ENCODE results near the gene FDX1. TPM values are rescaled to one million over a fixed set of nuclear protein-coding genes. Genes with fewer than 3 reads are reported as not detected.

FDX1 gene
- total RNA-seq, 8 experiments from 2014 or later = 5.2 to 16.0 (median 8.7) TPM

- ATAC-seq (replicated peaks in 6 of 8) = peak in 1 of 8 experiments; percentile 50
These were observed 48.7 kb downstream of the FDX1 start for GRCh38 chr11:110478410-110478809.

GRCh38 chr11:110479108-110480101, 49.7 kb downstream of the FDX1 start:
- H3K4me1 ChIP-seq (replicated peaks in 1 of 2) = no peaks in the 10 kb centered on the region
- in situ Hi-C loops (cut with MboI; ENCODE audit: low pct_unique_long_range_greater_than_20kb in 2 of 9, low sequenced_read_pairs in 9 of 9, unreplicated experiment in 9 of 9) = no loop called here
- H3K4me3 ChIP-seq = no peak overlapping the region
- H3K27ac ChIP-seq = no peak overlapping the region
- ATAC-seq (replicated peaks in 6 of 8) = peak in 1 of 8 experiments; percentile 24
- WGBS, 10 experiments = 50 to 100% (median 82%) methylated on average over 1 to 5 of the region's 5 CpGs; no CpG with 5 or more reads in 1 of the 10 experiments

More at GRCh38 chr11:110478410-110478809, 48.7 kb downstream of the FDX1 start:
- Histone ChIP-seq H3K4me1 (replicated peaks in 1 of 2) (no peaks in the 10 kb centered on the region), H3K4me3 (no peak overlapping the region), H3K27ac (no peak overlapping the region)
- in situ Hi-C loops (cut with MboI; ENCODE audit: low pct_unique_long_range_greater_than_20kb in 2 of 9, low sequenced_read_pairs in 9 of 9, unreplicated experiment in 9 of 9) = no loop called here
- 59 to 87% (median 77%) methylated on average over 1 to 8 of the region's 12 CpGs; no CpG with 5 or more reads in 6 of the 10 experiments for WGBS, 10 experiments

- Histone ChIP-seq H3K4me1 (replicated peaks in 1 of 2) (no peaks in the 10 kb centered on the region), H3K4me3 (no peak overlapping the region), H3K27ac (no peak overlapping the region)
- ATAC-seq (replicated peaks in 6 of 8) = no peak
- WGBS, 10 experiments = 53 to 94% (median 76%) methylated on average over 1 to 5 of the region's 5 CpGs
- in situ Hi-C loops (cut with MboI; ENCODE audit: low pct_unique_long_range_greater_than_20kb in 2 of 9, low sequenced_read_pairs in 9 of 9, unreplicated experiment in 9 of 9) = no loop called here
These were observed 51.8 kb downstream of the FDX1 start for GRCh38 chr11:110481523-110481922.

- H3K4me3 ChIP-seq = no peak overlapping the region
- H3K27ac ChIP-seq = no peak overlapping the region
- no peaks in the 10 kb centered on the region for H3K4me1 ChIP-seq (replicated peaks in 1 of 2)
- WGBS, 10 experiments = 39 to 75% (median 68%) methylated on average over 2 to 4 of the region's 4 CpGs; no CpG with 5 or more reads in 2 of the 10 experiments
- ATAC-seq (replicated peaks in 6 of 8) = no peak
- in situ Hi-C loops (cut with MboI; ENCODE audit: low pct_unique_long_range_greater_than_20kb in 2 of 9, low sequenced_read_pairs in 9 of 9, unreplicated experiment in 9 of 9) = no loop called here
These were observed 56.4 kb downstream of the FDX1 start for GRCh38 chr11:110486156-110486555.

- no peak for ATAC-seq (replicated peaks in 6 of 8)
- in situ Hi-C loops (cut with MboI; ENCODE audit: low pct_unique_long_range_greater_than_20kb in 2 of 9, low sequenced_read_pairs in 9 of 9, unreplicated experiment in 9 of 9) = no loop called here
- 54 to 100% (median 74%) methylated on average over 1 to 2 of the region's 2 CpGs; no CpG with 5 or more reads in 1 of the 10 experiments for WGBS, 10 experiments
- no peaks in the 10 kb centered on the region for H3K4me1 ChIP-seq (replicated peaks in 1 of 2)
- H3K27ac ChIP-seq = no peak overlapping the region
- H3K4me3 ChIP-seq = no peak overlapping the region
These were observed 58.7 kb downstream of the FDX1 start for GRCh38 chr11:110488446-110488845.

GRCh38 chr11:110490886-110491285, 61.1 kb downstream of the FDX1 start:
- 0 to 100% (median 50%) methylated on average over 1 of the region's 1 CpG; no CpG with 5 or more reads in 7 of the 10 experiments for WGBS, 10 experiments

GRCh38 chr11:110491577-110492320, 62.0 kb downstream of the FDX1 start:
- in situ Hi-C loops (cut with MboI; ENCODE audit: low pct_unique_long_range_greater_than_20kb in 2 of 9, low sequenced_read_pairs in 9 of 9, unreplicated experiment in 9 of 9) = no loop called here
- H3K4me1 ChIP-seq (replicated peaks in 1 of 2) = no peaks in the 10 kb centered on the region
- no peak overlapping the region for H3K4me3 ChIP-seq
- ATAC-seq (replicated peaks in 6 of 8) = peak in 1 of 8 experiments; percentile 12
- 20 to 83% (median 71%) methylated on average over 2 to 5 of the region's 7 CpGs; no CpG with 5 or more reads in 2 of the 10 experiments for WGBS, 10 experiments
- no peak overlapping the region for H3K27ac ChIP-seq

More at GRCh38 chr11:110490886-110491285, 61.1 kb downstream of the FDX1 start:
- no peak overlapping the region for H3K4me3 ChIP-seq
- H3K27ac ChIP-seq = no peak overlapping the region
- ATAC-seq (replicated peaks in 6 of 8) = peak in 2 of 8 experiments; percentile 82 to 93
- in situ Hi-C loops (cut with MboI; ENCODE audit: low pct_unique_long_range_greater_than_20kb in 2 of 9, low sequenced_read_pairs in 9 of 9, unreplicated experiment in 9 of 9) = no loop called here
- H3K4me1 ChIP-seq (replicated peaks in 1 of 2) = no peaks in the 10 kb centered on the region

GRCh38 chr11:110492321-110492685, 62.6 kb downstream of the FDX1 start:
- Histone ChIP-seq H3K4me3 (no peak overlapping the region), H3K27ac (no peak overlapping the region), H3K4me1 (replicated peaks in 1 of 2) (no peaks in the 10 kb centered on the region)
- 0 to 100% (median 77%) methylated on average over 1 of the region's 1 CpG; no CpG with 5 or more reads in 4 of the 10 experiments for WGBS, 10 experiments
- ATAC-seq (replicated peaks in 6 of 8) = peak in 3 of 8 experiments; percentile 18 to 34 (median 34)
- in situ Hi-C loops (cut with MboI; ENCODE audit: low pct_unique_long_range_greater_than_20kb in 2 of 9, low sequenced_read_pairs in 9 of 9, unreplicated experiment in 9 of 9) = no loop called here

GRCh38 chr11:110493346-110493745, 63.6 kb downstream of the FDX1 start:
- in situ Hi-C loops (cut with MboI; ENCODE audit: low pct_unique_long_range_greater_than_20kb in 2 of 9, low sequenced_read_pairs in 9 of 9, unreplicated experiment in 9 of 9) = no loop called here
- ATAC-seq (replicated peaks in 6 of 8) = no peak
- Histone ChIP-seq H3K4me3 (no peak overlapping the region), H3K27ac (no peak overlapping the region), H3K4me1 (replicated peaks in 1 of 2) (no peaks in the 10 kb centered on the region)
- WGBS, 10 experiments = 67 to 100% (median 94%) methylated on average over 1 to 2 of the region's 2 CpGs; no CpG with 5 or more reads in 3 of the 10 experiments

- no peak for ATAC-seq (replicated peaks in 6 of 8)
- Histone ChIP-seq H3K27ac (no peak overlapping the region), H3K4me1 (replicated peaks in 1 of 2) (no peaks in the 10 kb centered on the region), H3K4me3 (no peak overlapping the region)
- in situ Hi-C loops (cut with MboI; ENCODE audit: low pct_unique_long_range_greater_than_20kb in 2 of 9, low sequenced_read_pairs in 9 of 9, unreplicated experiment in 9 of 9) = no loop called here
- WGBS, 10 experiments = 0 to 75% (median 0%) methylated on average over 1 to 2 of the region's 2 CpGs; no CpG with 5 or more reads in 1 of the 10 experiments
These were observed 67.7 kb downstream of the FDX1 start for GRCh38 chr11:110497231-110497978.

GRCh38 chr11:110501428-110501827, 71.7 kb downstream of the FDX1 start:
- no peak for ATAC-seq (replicated peaks in 6 of 8)
- Histone ChIP-seq H3K27ac (no peak overlapping the region), H3K4me3 (no peak overlapping the region), H3K4me1 (replicated peaks in 1 of 2) (no peaks in the 10 kb centered on the region)
- in situ Hi-C loops (cut with MboI; ENCODE audit: low pct_unique_long_range_greater_than_20kb in 2 of 9, low sequenced_read_pairs in 9 of 9, unreplicated experiment in 9 of 9) = no loop called here
- 60 to 100% (median 100%) methylated on average over 1 of the region's 2 CpGs; no CpG with 5 or more reads in 4 of the 10 experiments for WGBS, 10 experiments

- ATAC-seq (replicated peaks in 6 of 8) = peak; percentile 33 to 100 (median 99)
- 27 to 92% (median 63%) methylated on average over 2 to 9 of the region's 9 CpGs for WGBS, 10 experiments
- H3K4me3 ChIP-seq = no peak overlapping the region
- in situ Hi-C loops (cut with MboI; ENCODE audit: low pct_unique_long_range_greater_than_20kb in 2 of 9, low sequenced_read_pairs in 9 of 9, unreplicated experiment in 9 of 9) = no loop called here
- H3K27ac ChIP-seq = no peak overlapping the region
- H3K4me1 ChIP-seq (replicated peaks in 1 of 2) = no peaks in the 10 kb centered on the region
These were observed 76.0 kb downstream of the FDX1 start for GRCh38 chr11:110505528-110506284.
